ENCODE results near the gene PHACTR1.
"Not testable (repeated sequence)": the region's sequence is repeated elsewhere in the genome, so short reads cannot be mapped to it uniquely, and the experiment has no call there.

The PHACTR1 gene

DNA sequence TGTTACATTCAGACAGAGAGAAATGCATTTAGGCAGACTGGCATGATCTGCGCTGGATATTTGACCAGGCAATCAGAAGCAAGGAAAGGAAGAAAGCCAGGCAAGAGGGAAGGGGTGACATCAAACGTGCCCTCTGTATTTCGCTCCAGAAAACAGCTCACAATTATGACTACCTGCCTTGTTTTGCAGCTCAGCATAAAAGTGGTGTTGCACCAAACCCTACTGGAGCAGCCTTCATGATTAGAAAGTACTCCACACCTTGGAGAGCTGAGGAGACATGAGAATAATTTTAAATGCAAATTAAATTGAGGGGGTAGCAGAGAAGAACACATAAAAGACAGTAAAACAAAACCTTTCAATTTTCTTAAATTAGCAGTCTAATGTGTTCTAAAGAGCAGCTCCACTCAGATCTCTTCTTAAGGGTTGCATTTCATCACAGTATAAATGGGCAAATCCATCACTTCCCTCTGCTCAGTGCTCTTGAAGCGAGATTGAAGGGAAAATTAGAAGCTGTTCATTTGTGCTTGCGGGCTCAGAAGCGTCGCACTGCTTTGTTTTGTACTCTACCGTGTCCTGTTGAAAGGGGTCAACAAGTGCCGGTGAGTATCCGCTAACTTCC, at the start of gene PHACTR1:
Gene PHACTR1, plus strand, starts transcription at position 470 of the 619 bp plus-strand sequence.
- DNase-seq: no peak

DNA sequence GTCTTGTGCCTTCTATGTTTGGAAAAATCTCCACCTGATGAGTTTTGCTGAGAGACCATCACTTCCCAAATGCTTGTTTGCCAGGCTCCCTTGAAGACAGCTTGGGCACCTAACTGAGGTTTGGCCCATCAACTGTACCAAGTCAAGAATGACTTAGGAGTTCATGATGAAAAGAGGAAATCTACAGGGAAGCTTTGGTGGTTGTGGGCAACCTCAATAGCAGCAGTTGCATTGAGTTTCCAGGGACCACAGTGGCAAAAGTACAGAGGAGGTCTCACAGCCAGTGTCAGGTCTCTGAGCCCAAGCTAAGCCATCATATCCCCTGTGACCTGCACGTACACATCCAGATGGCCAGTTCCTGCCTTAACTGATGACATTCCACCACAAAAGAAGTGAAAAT, 49.7 kb upstream of the PHACTR1 start:
- DNase-seq: no peak

DNA sequence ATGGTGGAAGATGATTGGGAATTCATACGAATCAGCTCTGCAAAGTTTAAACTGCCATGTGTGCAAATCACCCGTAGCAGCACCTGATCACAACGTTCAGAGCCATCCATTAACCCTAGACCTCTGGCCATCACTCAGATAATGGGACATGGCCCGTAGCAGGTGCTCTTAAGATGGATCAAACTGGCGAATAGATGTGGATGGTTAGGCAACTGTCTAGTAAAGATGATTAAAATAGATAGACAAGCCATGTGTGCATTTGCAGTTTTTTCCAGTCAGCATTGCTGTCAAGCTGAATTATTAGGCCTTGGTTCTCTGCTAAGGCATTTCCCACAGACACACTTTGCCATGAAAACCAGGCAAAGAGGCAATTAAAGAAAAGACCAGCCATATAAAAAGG, 40.6 kb upstream of the PHACTR1 start:
- no peak for DNase-seq

DNA sequence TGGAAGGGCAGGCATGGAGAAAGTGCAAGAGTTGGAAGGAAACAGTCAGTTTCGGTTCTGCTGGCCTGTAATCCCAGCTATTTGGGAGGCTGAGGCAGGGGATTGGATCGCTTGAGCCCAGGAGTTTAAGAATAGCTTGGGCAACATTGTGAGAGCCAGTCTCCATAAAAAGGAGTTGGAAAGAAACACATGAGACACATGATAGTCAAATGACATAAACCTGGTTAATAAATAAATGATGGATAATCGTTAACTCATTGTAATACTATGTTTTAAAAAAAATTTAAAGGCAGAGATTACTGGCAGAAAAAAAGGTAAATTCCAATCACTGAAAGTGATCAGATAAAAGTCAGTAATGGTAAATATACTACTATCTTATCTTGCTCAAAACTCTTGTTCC, 37.2 kb upstream of the PHACTR1 start:
- DNase-seq: no peak

DNA sequence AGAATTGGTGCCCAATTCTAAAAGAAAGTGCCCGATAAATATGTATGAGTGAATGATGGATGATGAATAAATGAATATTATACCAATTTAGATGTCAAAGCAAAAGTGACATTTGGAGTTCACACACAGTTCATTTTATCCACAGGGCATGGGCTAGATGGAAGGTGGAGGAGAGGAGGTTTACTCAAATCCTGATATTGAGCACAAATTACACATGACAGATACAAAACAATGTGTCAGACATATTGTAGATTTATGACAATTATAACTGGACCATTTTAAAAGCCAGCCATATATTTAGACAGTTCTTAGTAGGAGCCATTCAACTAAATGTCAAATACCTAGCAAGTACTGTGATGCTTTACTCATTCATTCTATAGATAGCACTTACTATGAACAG, 23.4 kb upstream of the PHACTR1 start:
- DNase-seq: no peak

DNA sequence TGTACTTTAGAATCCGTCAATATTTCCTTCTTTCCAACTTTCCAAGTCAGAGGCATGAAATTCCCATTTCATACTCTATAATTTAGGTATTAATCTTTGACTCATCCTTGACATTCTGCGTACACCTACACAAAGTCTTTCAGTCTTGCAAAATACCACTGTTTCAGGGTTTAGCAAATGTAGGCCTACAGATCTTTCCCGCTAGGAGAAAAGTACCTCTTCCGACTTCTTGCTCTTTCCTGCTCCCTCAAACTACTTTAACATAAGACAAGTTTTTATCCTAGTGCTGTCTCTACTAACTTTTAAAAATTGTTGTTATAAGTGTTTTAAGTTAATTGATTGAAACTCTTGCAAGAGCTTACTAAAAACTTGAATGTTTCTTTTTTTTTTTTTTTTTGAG, 18.3 kb upstream of the PHACTR1 start:
- DNase-seq: no peak

DNA sequence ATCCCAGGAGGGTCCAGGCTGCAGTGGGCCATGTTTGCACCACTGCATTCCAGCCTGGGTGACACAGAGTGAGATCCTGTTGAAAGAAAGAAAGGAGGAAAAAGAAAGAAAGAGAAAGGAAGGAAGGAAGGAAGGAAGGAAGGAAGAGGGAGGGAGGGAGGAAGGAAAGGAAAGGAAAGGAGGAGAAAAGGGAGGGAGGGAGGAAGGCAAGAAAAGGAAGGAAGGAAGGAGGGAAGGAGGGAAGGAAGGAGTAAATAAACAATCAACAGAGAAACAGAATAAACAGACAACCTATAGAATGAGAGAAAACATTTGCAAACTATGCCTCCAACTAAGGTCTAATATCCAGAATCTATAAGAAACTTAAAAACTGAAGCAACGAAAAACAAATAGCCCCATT, 11.6 kb upstream of the PHACTR1 start:
- no peak for DNase-seq

DNA sequence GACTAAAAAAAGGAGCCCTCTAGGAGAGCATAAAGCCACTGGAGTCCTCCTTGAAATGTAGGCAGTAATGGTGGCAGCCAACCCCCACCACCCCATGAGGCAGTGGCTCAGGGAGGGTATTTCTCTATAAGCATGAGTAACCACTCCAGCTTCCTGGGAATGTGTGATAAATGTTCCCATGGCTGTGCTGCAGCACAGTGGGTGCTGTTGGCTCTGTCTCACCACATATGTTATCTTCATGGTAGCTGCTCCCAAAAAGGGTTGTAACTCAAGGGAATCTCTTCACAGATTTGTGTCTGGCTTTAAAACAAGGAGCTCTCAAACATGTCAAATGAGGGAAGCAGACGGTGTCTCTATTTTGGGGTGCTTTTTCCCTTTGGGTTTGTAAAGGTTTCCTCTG, 7.5 kb upstream of the PHACTR1 start:
- no peak for DNase-seq

DNA sequence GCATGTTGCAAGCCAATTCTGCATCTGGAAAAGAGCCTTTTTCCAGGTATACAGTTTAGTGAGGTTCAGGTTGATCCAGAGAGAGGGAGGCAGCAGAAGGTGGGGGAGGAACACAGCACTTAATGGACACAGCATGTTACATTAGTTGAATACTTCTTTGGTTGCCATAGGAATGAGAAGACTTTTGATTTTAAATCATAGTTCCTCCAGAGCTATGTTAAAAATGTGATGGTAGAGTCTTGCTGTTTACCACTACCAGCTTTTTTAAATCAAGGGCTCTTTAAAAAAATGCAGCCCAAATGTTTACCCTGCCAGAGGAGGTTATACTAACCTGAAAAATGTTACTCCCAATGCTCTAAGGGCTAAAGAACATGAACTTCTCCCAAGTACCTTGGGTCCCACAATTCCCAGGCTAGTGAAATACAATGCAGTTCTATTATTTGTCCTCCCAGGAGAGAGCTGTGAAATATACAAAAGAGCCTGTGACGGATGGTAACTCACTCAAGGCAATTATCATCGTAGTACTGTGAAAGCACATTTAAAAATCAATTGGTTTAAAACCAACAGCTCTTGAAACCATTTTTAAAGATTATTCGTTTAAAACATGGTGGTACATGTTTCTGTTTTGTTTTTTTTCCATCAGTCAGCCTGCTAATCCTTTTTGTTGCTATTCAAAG, 6.9 kb upstream of the PHACTR1 start:
- no peak for DNase-seq

DNA sequence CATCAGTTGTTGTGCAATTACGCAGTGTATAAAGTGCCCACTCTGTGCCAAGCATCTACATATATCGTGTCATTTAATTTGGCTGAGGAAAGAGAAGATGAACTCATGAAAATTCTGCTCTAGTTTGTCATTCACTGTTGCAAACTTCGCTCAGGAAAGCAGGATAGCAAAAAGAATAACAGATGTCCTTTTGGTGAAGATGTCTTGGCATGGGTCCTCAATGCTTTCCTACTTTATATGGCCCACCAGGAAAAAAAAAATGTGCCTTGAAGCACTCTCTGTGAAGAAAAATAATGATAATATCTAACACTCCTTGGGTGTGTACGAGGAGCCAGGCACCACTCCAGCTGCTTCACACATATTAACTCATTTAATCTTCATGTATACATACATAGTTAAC, 5.6 kb upstream of the PHACTR1 start:
- DNase-seq: no peak

DNA sequence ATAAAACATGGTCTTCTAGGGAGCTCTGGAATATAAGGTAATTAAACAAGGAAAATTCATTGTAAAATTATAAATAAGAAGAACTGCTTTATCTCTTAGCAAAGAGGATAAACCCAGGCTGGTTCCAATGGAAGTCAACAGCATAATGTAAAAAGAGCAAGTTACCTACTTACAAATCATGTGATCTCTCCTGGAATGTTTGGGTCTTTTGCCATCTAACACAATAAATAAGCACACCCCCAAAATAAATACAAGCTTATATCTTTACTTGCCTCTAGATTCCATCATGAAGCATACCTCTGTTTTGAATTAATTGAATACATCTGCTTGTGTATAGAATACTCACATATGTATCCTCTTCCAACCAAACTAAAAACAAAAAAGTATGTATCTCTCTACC, 2.5 kb upstream of the PHACTR1 start:
- no peak for DNase-seq

DNA sequence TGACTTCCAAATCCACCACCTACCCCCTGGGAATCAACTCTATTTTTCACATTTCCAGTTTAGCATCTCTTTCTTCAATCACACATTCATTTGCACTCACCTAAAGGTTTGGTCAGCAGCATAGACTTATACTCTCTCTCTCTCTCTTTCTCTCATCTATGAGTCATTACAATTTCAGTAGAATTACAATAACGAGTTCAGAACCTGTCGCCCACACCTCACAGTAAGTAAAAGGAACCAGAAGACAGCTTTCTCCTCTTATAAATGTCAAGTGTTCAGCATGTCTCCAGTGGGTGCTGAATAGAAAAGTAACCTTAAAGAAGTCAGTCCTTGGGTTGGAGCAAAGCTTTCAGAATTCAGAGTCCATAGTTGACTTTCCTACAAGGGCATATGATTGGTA, 1.1 kb upstream of the PHACTR1 start:
- DNase-seq: no peak

DNA sequence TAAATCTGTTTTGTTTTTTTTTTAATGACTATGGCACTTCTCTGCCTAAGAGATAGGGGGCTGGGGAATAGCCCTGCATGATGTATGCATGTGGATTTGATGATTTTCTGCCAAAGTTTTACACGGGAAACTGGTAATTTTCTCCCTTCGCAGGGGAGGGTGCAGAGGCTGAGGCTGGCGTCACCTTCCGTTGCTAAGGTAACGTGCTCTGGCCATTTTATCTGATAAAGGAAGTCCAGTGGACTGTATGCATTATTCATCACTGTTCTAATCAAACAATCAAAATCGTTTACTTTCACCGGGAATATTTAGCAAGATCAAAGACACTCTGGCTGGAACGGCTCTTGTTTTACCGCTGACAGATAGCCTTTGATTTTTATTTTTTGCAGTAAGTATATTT, 789 bp downstream of the PHACTR1 start:
- no peak for DNase-seq

DNA sequence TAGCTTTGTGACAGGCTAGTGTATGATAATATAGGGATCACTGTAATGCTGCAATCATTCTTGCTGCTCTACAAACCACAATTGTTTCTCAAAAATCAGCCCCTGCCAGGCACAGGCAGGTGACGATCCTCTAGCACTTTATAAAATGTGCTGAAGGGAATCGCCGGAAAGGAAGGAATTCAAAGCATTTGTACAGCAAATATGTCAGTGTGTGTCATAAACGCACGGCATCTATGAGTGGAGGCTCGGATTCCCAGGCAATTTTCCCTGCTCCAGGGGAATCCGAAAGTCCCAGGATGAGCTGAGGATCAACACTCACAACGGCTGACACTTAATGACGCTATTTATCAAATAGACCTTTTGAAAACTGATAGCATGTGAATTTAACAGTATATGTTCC, 1.4 kb downstream of the PHACTR1 start:
- DNase-seq: no peak

DNA sequence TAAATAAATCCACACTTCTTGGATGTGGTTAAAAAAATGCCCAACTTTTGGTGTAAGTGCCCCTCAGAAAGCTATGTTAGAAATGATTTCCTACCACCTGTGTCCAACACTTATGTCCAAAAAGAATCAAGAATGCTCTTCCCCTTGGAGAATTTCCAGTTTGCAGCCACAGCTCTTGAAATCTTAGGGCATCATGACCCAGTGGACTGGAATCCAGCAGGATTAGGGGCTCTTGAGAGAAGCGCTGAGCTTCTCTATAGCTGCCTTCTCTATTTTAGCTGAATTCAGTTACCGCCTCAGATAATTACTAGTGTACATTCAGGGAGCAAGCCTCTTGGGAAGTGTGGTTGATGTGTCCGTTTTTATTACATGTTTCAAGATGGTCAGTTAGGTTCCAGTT, 2.5 kb downstream of the PHACTR1 start:
- no peak for DNase-seq

DNA sequence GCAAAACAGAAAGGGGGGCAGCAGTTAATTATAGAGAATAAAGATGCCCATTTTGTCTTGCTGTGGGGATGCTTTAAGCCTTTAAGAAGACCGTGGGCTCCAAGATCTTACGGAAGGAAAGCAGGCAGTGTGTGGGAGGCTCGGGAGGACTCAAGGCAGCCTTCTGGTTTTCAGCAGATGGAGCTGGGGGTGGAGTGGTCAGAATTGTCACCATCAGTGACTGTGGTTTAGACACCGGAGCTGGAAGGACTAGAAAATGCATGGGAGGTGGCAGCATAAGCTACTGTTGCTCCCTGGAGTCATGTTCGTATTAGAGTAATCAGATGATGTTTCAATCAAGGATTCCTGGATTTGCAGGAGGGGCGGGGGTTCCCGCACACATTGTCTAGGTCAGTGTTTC, 3.7 kb downstream of the PHACTR1 start:
- no peak for DNase-seq

DNA sequence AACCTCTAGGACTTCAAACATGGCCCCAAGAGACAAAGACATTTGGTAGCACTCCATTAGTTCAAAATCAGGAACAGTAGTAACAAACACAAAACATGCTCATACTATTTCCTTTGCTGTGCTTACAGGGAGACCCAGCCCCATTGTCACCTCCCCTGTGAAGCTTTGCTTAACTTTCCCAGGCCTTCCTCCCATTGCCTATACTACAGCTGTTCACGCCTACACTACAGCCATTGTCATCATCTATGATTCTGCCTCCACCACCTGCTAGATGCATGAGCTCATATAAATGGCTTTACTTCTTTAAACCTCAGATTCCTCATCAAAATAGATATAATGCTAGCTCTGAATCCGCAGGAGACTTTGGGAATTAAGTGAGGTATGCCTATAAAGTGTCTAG, 8.7 kb downstream of the PHACTR1 start:
- DNase-seq: no peak

DNA sequence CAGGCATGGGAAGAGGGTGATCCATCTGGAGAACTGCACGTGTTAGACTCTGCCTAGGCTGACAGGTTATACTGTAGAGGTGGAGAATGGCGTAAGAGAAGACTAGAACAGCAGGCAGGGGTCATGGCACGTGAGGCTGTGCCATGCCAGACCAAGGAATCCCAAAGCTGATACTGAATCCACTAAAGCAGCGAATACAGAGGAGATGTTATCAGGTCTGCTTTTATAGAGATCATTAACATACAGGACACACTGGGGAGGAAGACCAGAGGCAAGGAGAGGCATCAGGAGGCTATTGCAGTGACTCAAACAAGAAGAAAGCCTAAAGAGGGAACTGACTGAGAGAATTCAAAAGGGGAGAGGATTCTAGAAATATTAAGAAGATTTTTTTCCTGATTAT, 12.9 kb downstream of the PHACTR1 start:
- no peak for DNase-seq

DNA sequence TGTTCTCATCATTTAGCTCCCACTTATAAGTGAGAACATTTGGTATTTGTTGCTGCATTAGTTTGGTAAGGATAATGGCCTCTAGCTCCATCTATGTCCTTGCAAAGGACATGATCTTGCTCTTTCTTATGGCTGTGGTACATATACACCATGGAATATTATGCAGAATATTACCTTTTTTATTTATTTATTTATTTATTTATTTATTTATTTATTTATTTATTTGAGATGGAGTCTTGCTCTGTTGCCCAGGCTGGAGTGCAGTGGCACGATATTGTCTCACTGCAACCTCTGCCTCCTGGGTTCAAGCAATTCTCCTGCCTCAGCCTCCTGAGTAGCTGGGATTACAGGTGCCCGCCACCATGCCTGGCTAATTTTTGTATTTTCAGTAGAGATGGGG, 14.2 kb downstream of the PHACTR1 start:
- DNase-seq: not testable (repeated sequence)

DNA sequence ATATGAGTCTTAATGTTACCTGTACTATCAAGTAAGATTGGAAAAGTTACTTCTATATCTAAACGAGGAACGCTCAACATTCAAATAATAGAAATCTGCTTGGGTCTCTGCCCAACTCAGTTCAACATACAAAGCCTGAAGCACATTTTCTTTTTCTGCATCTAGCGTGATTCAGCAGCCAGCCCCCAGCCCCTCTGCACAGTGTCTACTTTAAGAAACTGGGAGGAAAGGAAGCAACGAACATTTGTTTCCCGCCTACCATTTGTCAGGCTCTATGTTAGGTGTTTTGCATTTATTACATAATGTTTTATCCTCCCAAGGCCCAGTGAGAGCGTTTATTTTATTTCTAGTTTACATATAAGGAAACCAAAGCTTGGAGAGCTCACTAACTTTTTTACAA, 17.3 kb downstream of the PHACTR1 start:
- no peak for DNase-seq

DNA sequence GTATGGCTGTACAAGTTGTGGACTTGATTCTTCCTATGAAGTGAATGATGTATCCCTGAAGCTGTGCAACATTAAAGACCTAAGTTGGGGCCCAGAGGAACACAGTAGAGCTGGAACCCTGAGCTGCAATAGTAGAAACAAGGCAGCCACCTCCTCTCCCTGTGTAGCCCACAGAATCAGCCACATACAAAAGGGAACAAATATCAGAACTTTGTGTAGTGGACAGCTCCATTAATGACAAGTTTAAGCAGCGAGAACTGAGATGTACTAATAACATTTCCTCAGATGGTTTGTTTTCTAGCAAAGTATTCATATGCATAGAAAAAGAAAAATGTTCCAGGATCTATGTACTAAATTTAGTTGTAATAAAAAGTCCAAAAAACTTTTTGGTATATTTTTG, 19.2 kb downstream of the PHACTR1 start:
- DNase-seq: no peak

DNA sequence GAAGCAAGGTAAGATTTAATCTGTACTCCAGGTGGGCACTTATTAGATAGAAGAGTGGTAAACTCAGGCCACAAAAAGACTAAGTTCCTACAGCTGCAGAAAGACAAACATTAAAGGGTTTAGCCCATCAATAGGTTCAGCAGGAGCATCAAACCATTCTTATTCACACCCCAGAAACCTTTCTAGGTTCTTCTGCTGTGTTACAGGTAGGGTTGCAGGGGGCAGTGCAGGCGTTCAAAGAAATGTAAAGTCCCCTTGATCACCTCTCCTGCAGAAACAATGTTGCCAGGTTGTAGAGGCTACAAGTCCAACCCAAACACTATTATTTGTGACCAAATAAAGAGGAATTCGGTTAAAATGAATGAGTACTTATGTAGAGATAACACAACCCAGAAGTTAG, 31.8 kb downstream of the PHACTR1 start:
- DNase-seq: no peak

DNA sequence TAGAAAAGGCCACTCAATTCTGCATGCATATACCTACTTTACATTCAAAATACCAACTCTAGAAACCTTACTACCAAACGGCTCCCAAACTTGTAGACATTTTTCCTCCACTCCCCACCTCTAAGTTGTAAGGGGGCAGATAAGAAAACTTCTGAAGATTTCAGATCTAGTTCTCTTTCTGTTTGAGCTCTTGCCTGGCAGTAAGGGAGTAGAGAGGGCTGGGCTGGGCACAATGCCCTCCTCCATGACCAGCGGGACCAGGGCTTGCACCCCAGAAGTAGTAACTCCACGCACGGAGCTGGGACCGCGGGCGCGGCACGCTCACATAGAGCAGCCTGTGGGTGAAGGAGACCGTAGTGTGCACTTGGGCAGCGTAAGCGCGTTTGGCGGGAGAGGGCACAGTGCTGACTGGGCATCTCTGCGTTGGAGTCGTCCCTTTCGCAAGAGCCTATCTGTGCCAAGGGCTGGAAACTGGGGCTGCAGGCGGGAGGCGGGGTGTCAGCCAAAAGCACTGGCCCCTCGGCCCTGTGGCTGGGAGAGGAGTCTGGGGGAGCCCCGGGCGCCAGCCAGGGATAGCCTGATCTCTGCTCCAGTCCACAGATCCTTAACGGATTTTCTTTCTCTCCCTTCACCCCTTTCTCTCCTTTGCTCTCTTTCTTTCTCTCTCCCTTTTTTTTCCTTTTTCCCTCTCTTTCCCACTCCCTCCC, 32.4 kb downstream of the PHACTR1 start:
- peak; percentile 48 for DNase-seq

DNA sequence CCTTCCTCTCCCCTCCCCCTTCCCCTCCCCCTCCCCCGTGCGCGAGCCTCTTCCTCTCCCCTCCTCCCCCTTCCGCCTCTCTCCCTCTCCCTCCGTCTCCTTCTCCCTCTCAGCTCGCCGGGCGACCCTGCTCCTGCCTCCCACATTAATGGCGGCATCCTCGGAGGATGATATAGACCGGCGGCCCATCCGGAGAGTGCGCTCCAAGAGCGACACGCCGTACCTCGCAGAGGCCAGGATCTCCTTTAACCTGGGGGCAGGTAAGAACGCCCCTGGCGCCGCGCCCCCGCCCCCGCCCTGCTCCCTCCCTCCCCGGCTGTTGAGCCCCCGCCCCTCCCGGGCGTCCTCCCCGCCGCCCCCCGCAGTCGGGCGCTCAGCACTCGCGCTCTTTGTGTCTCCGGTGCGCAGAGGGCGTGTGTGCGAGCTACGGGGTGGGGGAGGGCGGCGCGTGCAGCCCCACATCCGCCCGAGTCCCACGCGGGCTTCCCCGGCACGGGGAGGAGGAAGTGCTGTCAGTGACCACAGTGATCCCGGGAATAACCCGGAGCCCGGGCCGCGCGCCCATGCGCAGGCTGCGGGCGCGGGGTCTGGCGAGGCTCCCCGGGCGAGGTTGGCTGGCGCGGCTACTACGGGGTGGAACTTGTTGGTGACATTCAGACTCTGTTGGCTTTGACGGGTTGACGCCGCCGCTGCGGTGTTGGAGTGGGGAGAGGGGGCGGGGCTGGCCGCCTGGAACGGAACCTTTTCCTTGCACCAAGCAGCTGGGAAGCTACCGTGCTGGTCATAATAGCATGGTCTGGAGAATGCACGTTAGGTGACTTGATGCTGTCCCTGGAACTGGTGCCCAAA, 33.2 kb downstream of the PHACTR1 start:
- peak; percentile 48 for DNase-seq
